H9 (cell line): Measurements from ENCODE around the gene HMGXB4. TPM values are rescaled to one million over a fixed set of nuclear protein-coding genes. Genes with fewer than 3 reads are reported as not detected.

ENCODE experiments used
- DNase-seq: peaks from one replicate; pipeline ENCODE4 v3.0.0-alpha.2; 2017
- H2AFZ ChIP-seq: one replicate; pipeline ENCODE4 v1.6.1; 2013; ENCODE audit warnings: mild to moderate bottlenecking, low read length, control low read depth, moderate library complexity
- H2AK5ac ChIP-seq: 2 replicates; pipeline ENCODE4 v1.6.1; 2013; ENCODE audit warnings: low read length, control low read depth, mixed read lengths; ENCODE audit not compliant: insufficient read length
- H2BK120ac ChIP-seq: one replicate; pipeline ENCODE4 v1.6.1; 2013; ENCODE audit warnings: low read depth, mild to moderate bottlenecking, low read length, control low read depth, inconsistent platforms; ENCODE audit not compliant: poor library complexity, severe bottlenecking
- H2BK12ac ChIP-seq: 2 replicates; pipeline ENCODE4 v1.6.1; 2013; ENCODE audit warnings: low read length, control low read depth, mixed read lengths, low read depth; ENCODE audit not compliant: insufficient read length
- H2BK15ac ChIP-seq: 2 replicates; pipeline ENCODE4 v1.6.1; 2013; ENCODE audit warnings: low read depth, low read length, control low read depth
- H2BK20ac ChIP-seq: one replicate; pipeline ENCODE4 v1.6.1; 2013; ENCODE audit warnings: low read depth, mild to moderate bottlenecking, low read length, control low read depth, inconsistent platforms; ENCODE audit not compliant: poor library complexity, severe bottlenecking
- H2BK5ac ChIP-seq: 2 replicates; pipeline ENCODE4 v1.6.1; 2013; ENCODE audit warnings: low read length, control low read depth, mixed read lengths; ENCODE audit not compliant: insufficient read length
- H3K14ac ChIP-seq: 2 replicates; pipeline ENCODE4 v1.6.1; 2013; ENCODE audit warnings: low read length, control low read depth; ENCODE audit not compliant: insufficient read depth
- H3K18ac ChIP-seq: 2 replicates; pipeline ENCODE4 v1.6.1; 2013; ENCODE audit warnings: low read depth, mild to moderate bottlenecking, mixed read lengths, low read length, control low read depth; ENCODE audit not compliant: insufficient read length
- H3K23ac ChIP-seq: 2 replicates; pipeline ENCODE4 v1.6.1; 2013; ENCODE audit warnings: low read length, control low read depth, mixed read lengths, low read depth; ENCODE audit not compliant: insufficient read length
- H3K23me2 ChIP-seq: 2 replicates; pipeline ENCODE4 v1.6.1; 2013; ENCODE audit warnings: low read depth, mild to moderate bottlenecking, mixed read lengths, low read length, control low read depth; ENCODE audit not compliant: insufficient read length, poor library complexity, severe bottlenecking
- H3K27ac ChIP-seq: 2 replicates; pipeline ENCODE4 v1.5.1; 2013; ENCODE audit warnings: low read length, control low read depth, mixed read lengths, low read depth; ENCODE audit not compliant: insufficient read length
- H3K27me3 ChIP-seq: 2 replicates; pipeline ENCODE4 v1.6.1; 2013; ENCODE audit warnings: low read length, control low read depth, inconsistent platforms; ENCODE audit not compliant: insufficient read depth
- H3K4ac ChIP-seq: 2 replicates; pipeline ENCODE4 v1.6.1; 2013; ENCODE audit warnings: low read depth, mild to moderate bottlenecking, control low read depth, inconsistent platforms, low read length, moderate library complexity
- H3K4me1 ChIP-seq: 2 replicates; pipeline ENCODE4 v1.6.1; 2013; ENCODE audit warnings: low read length, control low read depth, inconsistent platforms; ENCODE audit not compliant: insufficient read depth
- H3K4me2 ChIP-seq: 2 replicates; pipeline ENCODE4 v1.6.1; 2013; ENCODE audit warnings: low read length, control low read depth, mixed read lengths; ENCODE audit not compliant: insufficient read length, insufficient read depth
- H3K56ac ChIP-seq: 2 replicates; pipeline ENCODE4 v1.6.1; 2013; ENCODE audit warnings: low read depth, mild to moderate bottlenecking, mixed read lengths, low read length, control low read depth; ENCODE audit not compliant: insufficient read length
- H3K79me1 ChIP-seq: 2 replicates; pipeline ENCODE4 v1.6.1; 2013; ENCODE audit warnings: low read depth, mild to moderate bottlenecking, moderate library complexity, low read length, control low read depth, inconsistent platforms; ENCODE audit not compliant: insufficient read depth, poor library complexity, severe bottlenecking
- H3K79me2 ChIP-seq: 2 replicates; pipeline ENCODE4 v1.6.1; 2013; ENCODE audit warnings: low read length, control low read depth, inconsistent platforms; ENCODE audit not compliant: insufficient read depth
- H3K9ac ChIP-seq: 2 replicates; pipeline ENCODE4 v1.6.1; 2013; ENCODE audit warnings: low read length, control low read depth, mixed read lengths; ENCODE audit not compliant: insufficient read length; ENCODE audit errors: extremely low read depth
- H3K9me3 ChIP-seq: one replicate; pipeline ENCODE4 v1.6.1; 2013; ENCODE audit warnings: low read depth, low read length, inconsistent platforms; ENCODE audit not compliant: control insufficient read depth
- H3T11ph ChIP-seq: one replicate; pipeline ENCODE4 v1.6.1; 2013; ENCODE audit warnings: mild to moderate bottlenecking, low read length, control low read depth, inconsistent platforms
- H4K20me1 ChIP-seq: one replicate; pipeline ENCODE4 v1.6.1; 2013; ENCODE audit not compliant: control insufficient read depth, insufficient read length, insufficient read depth
- H4K5ac ChIP-seq: 2 replicates; pipeline ENCODE4 v1.6.1; 2013; ENCODE audit warnings: low read depth, mild to moderate bottlenecking, mixed read lengths, low read length, control low read depth; ENCODE audit not compliant: insufficient read length
- H4K8ac ChIP-seq: replicated peaks from 2 replicates; pipeline ENCODE4 v1.6.1; 2013; ENCODE audit warnings: low read length, control low read depth, mixed read lengths, low read depth; ENCODE audit not compliant: insufficient read length
- H4K91ac ChIP-seq: 2 replicates; pipeline ENCODE4 v1.6.1; 2013; ENCODE audit warnings: low read depth, mild to moderate bottlenecking, moderate library complexity, mixed read lengths, low read length, control low read depth; ENCODE audit not compliant: insufficient read length
- H3K27ac Mint-ChIP-seq, 3 experiments: 2 replicates in 2 of 3; 3 replicates in 1 of 3; pipeline ENCODE4 v1.8.0; 2020 to 2021; ENCODE audit warnings: mixed read lengths in 3 of 3, mild to moderate bottlenecking in 1 of 3, moderate library complexity in 1 of 3
- H3K27me3 Mint-ChIP-seq: 2 replicates; pipeline ENCODE4 v1.8.0; 2021; ENCODE audit warnings: low read depth, mild to moderate bottlenecking, moderate library complexity, mixed read lengths
- H3K36me3 Mint-ChIP-seq, 3 experiments: 2 replicates in 2 of 3; 3 replicates in 1 of 3; pipeline ENCODE4 v1.8.0; 2020 to 2021; ENCODE audit warnings: low read depth in 3 of 3, mixed read lengths in 3 of 3; ENCODE audit not compliant: insufficient read depth in 1 of 3
- H3K4me1 Mint-ChIP-seq, 2 experiments: 2 replicates each; pipeline ENCODE4 v1.8.0; 2020; ENCODE audit warnings: mixed read lengths in 2 of 2
- H3K4me3 Mint-ChIP-seq, 2 experiments: 2 replicates in 1 of 2; 3 replicates in 1 of 2; pipeline ENCODE4 v1.8.0; 2020 to 2021; ENCODE audit warnings: mild to moderate bottlenecking in 2 of 2, mixed read lengths in 2 of 2, moderate library complexity in 1 of 2
- H3K9me3 Mint-ChIP-seq, 2 experiments: 2 replicates in 1 of 2; 3 replicates in 1 of 2; pipeline ENCODE4 v1.8.0; 2020; ENCODE audit warnings: mild to moderate bottlenecking in 2 of 2, mixed read lengths in 2 of 2, moderate library complexity in 1 of 2
- WGBS: extraction: QIAGEN DNeasy Blood & Tissue Kit; methylation state at CpG from one replicate; pipeline ENCODE4 v1.1.7; 2013; ENCODE audit warnings: missing lambda C conversion rate, low lambda C conversion rate, mixed read lengths; ENCODE audit not compliant: insufficient read length; ENCODE audit errors: extremely low coverage; 5-methylcytosine and 5-hydroxymethylcytosine counted together
- total RNA-seq: library from RNA; stranded (reverse); gene quantifications from 2 replicates; pipeline ENCODE4 v1.2.1, GENCODE V29; 2021
- TF ChIP-seq, protein P1 (sequence below): fragments of 200-600 bp; sonication (generic); conservative IDR thresholded peaks from 3 replicates; pipeline ENCODE4 v1.8.0; 2021; ENCODE audit warnings: antibody characterized with exemption, mild to moderate bottlenecking

The HMGXB4 gene
- total RNA-seq, 1 experiment from 2014 or later, result 33.5 TPM

DNA sequence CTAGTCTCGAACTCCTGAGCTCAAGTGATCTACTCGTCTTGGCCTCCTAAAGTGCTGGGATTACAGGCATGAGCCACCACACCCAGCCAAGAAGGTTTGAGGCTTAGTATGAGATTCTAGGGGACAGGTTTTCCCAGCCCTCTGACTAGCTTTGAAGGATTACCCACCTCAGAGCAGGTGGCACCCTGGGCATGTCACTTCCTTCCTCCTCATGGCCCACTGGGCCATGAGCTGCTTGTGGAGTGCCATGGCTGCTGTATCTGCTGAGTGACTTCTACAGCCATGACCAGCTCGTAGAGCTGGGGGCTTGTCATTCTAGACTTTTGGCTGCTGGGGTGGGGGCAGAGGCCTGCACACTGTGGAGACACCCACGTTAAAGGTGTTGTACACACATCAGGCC lies 67.5 kb downstream of the HMGXB4 start:
- H2BK120ac ChIP-seq, result no peak overlapping the region
- no peaks in the 10 kb centered on the region for H3K79me2 ChIP-seq
- H4K8ac ChIP-seq, result no peak overlapping the region
- no peak overlapping the region for H3K27ac ChIP-seq
- H3K4me1 Mint-ChIP-seq, result no peaks in the 10 kb centered on the region
- no peak overlapping the region for H2BK12ac ChIP-seq
- H3K9ac ChIP-seq, result no peak overlapping the region
- H3K4me3 Mint-ChIP-seq, result no peak overlapping the region
- peaks cover 4 to 35% (median 27%) of the 10 kb centered on the region in 3 experiments; a peak in 6 of 7 replicates for H3K36me3 Mint-ChIP-seq
- H3K9me3 Mint-ChIP-seq, result no peaks in the 10 kb centered on the region
- no peak overlapping the region for H3K18ac ChIP-seq
- H3K4ac ChIP-seq, result no peak overlapping the region
- H3T11ph ChIP-seq, result no peak overlapping the region
- H3K9me3 ChIP-seq, result no peaks in the 10 kb centered on the region
- H3K23ac ChIP-seq, result no peak overlapping the region
- no peaks in the 10 kb centered on the region for H3K4me1 ChIP-seq
- H3K56ac ChIP-seq, result no peak overlapping the region
- no peaks in the 10 kb centered on the region for H4K20me1 ChIP-seq
- no peak overlapping the region for H2BK15ac ChIP-seq
- H3K23me2 ChIP-seq, result no peaks in the 10 kb centered on the region
- H3K79me1 ChIP-seq, result no peaks in the 10 kb centered on the region
- no peak overlapping the region for H3K4me2 ChIP-seq
- no peak overlapping the region for H2AFZ ChIP-seq
- no peaks in the 10 kb centered on the region for H3K27me3 ChIP-seq
- H3K27ac Mint-ChIP-seq, result no peak overlapping the region
- no peaks in the 10 kb centered on the region for H3K27me3 Mint-ChIP-seq
- no peak overlapping the region for H4K5ac ChIP-seq
- no CpG with 5 or more reads among the region's 4 CpGs for WGBS
- H2BK20ac ChIP-seq, result no peak overlapping the region
- H2AK5ac ChIP-seq, result no peak overlapping the region
- H3K14ac ChIP-seq, result no peak overlapping the region
- TF ChIP-seq, protein P1, sequence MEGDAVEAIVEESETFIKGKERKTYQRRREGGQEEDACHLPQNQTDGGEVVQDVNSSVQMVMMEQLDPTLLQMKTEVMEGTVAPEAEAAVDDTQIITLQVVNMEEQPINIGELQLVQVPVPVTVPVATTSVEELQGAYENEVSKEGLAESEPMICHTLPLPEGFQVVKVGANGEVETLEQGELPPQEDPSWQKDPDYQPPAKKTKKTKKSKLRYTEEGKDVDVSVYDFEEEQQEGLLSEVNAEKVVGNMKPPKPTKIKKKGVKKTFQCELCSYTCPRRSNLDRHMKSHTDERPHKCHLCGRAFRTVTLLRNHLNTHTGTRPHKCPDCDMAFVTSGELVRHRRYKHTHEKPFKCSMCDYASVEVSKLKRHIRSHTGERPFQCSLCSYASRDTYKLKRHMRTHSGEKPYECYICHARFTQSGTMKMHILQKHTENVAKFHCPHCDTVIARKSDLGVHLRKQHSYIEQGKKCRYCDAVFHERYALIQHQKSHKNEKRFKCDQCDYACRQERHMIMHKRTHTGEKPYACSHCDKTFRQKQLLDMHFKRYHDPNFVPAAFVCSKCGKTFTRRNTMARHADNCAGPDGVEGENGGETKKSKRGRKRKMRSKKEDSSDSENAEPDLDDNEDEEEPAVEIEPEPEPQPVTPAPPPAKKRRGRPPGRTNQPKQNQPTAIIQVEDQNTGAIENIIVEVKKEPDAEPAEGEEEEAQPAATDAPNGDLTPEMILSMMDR, result no peak
- no peak for DNase-seq
- H4K91ac ChIP-seq, result no peak overlapping the region
- H2BK5ac ChIP-seq, result no peak overlapping the region
